Nephron (organoid): ENCODE measurements around the gene CARD11.

Source experiments
- H3K27ac Mint-ChIP-seq, 3 experiments: 2 replicates each; pipeline ENCODE4 v1.8.0; 2020; ENCODE audit warnings: mixed read lengths in 3 of 3, mild to moderate bottlenecking in 2 of 3, moderate library complexity in 1 of 3
- H3K27me3 Mint-ChIP-seq: 2 replicates; pipeline ENCODE4 v1.8.0; 2021; ENCODE audit warnings: low read depth, mild to moderate bottlenecking, moderate library complexity, mixed read lengths
- H3K36me3 Mint-ChIP-seq: 2 replicates; pipeline ENCODE4 v1.8.0; 2020; ENCODE audit warnings: low read depth, mixed read lengths
- H3K4me1 Mint-ChIP-seq: 2 replicates; pipeline ENCODE4 v1.8.0; 2020; ENCODE audit warnings: mixed read lengths
- H3K4me3 Mint-ChIP-seq, 3 experiments: 2 replicates each; pipeline ENCODE4 v1.8.0; 2020; ENCODE audit warnings: mild to moderate bottlenecking in 3 of 3, mixed read lengths in 3 of 3, moderate library complexity in 2 of 3
- H3K9me3 Mint-ChIP-seq: 2 replicates; pipeline ENCODE4 v1.8.0; 2020; ENCODE audit warnings: mixed read lengths
- CTCF ChIP-seq, 3 experiments: fragments of 200-600 bp; sonication (generic); IDR thresholded peaks; one replicate each; pipeline ENCODE4 v1.5.0; 2021; ENCODE audit warnings: antibody characterized with exemption in 3 of 3; ENCODE audit not compliant: unreplicated experiment in 3 of 3

Gene CARD11

DNA sequence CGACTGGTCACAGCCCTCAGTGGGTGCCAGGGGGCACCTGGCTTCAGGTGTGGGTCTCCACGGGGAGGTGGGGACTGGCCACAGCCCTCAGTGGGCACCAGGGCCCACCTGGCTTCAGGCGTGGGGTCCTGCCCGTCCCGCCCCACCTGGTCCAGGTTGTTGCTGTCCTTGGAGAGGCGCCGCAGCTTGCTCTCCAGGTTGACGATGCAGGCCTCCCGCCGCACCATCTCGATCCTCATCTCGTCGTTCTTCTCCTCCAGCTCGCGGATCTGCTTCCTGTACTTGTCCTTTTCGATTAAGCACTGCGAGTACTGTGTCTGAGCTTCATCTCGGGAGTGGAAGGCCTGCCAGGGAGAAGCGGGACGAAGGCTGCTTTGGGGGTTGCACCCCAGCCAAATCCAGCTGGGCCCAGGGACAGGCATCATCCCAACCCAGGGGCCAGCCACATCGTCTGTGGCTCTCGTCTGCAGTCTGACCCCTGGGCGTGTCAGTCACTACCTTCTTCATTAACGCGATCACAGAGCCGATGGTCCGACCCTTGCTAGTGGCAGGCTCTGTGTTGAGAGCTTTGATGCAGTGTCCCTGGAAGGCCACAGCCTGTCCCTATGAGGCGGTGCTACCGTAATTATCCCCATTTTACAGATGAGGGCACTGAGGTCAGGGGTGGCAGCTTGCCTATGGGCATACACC lies 106.6 kb downstream of the CARD11 start:
- H3K4me3 Mint-ChIP-seq: no peak overlapping the region
- peaks cover 69% of the 10 kb centered on the region for H3K27me3 Mint-ChIP-seq
- H3K4me1 Mint-ChIP-seq: peaks cover 13% of the 10 kb centered on the region
- no peak overlapping the region for H3K27ac Mint-ChIP-seq
- H3K36me3 Mint-ChIP-seq: no peaks in the 10 kb centered on the region
- TF ChIP-seq CTCF (IDR thresholded peaks at IDR 0.05; ENCODE audit: unreplicated experiment in 3 of 3): no peak
- H3K9me3 Mint-ChIP-seq: no peaks in the 10 kb centered on the region

GRCh38 chr7:2936301-2936700 lies 107.4 kb downstream of the CARD11 start:
- no peaks in the 10 kb centered on the region for H3K36me3 Mint-ChIP-seq
- H3K27me3 Mint-ChIP-seq: peaks cover 67% of the 10 kb centered on the region
- no peaks in the 10 kb centered on the region for H3K9me3 Mint-ChIP-seq
- H3K4me3 Mint-ChIP-seq: no peak overlapping the region
- no peak for TF ChIP-seq CTCF (IDR thresholded peaks at IDR 0.05; ENCODE audit: unreplicated experiment in 3 of 3)
- no peak overlapping the region for H3K27ac Mint-ChIP-seq
- peaks cover 13% of the 10 kb centered on the region for H3K4me1 Mint-ChIP-seq

- Mint-ChIP-seq H3K9me3 (no peaks in the 10 kb centered on the region), H3K4me1 (peaks cover 7% of the 10 kb centered on the region), H3K27ac (no peak overlapping the region), H3K36me3 (no peaks in the 10 kb centered on the region), H3K27me3 (peaks cover 60% of the 10 kb centered on the region), H3K4me3 (no peak overlapping the region)
- TF ChIP-seq CTCF (IDR thresholded peaks at IDR 0.05; ENCODE audit: unreplicated experiment in 3 of 3): no peak
Measured at GRCh38 chr7:2934984-2935740, 108.5 kb downstream of the CARD11 start.

DNA sequence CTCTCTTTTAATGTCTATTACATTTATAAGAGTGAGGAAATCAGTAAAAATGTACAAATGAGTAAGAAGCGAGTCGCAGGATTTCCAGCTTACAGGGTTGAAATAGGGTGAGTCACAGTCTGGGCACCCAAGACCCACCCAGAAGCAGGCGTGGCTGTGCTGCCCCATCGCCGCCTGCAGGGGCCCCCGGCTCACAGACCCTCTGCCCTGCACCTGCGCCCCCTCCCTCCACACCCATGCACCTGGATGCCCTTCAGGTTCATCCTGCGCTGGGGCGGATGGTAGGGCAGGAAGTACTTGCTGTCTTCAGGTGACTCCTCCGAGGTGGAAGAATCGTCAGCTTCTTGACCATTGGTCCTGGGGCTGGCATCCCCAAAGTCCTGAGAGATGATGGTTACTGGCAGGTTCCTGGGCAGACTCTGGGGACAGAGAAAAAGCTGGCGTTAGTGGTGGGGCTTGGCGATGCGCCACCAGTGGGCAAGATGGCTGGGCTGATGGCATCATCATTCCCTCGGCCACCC lies 109.4 kb downstream of the CARD11 start:
- no peak for TF ChIP-seq CTCF (IDR thresholded peaks at IDR 0.05; ENCODE audit: unreplicated experiment in 3 of 3)
- Mint-ChIP-seq H3K4me1 (peaks cover 7% of the 10 kb centered on the region), H3K4me3 (no peak overlapping the region), H3K27me3 (peaks cover 53% of the 10 kb centered on the region), H3K9me3 (no peaks in the 10 kb centered on the region), H3K36me3 (no peaks in the 10 kb centered on the region), H3K27ac (no peak overlapping the region)

DNA sequence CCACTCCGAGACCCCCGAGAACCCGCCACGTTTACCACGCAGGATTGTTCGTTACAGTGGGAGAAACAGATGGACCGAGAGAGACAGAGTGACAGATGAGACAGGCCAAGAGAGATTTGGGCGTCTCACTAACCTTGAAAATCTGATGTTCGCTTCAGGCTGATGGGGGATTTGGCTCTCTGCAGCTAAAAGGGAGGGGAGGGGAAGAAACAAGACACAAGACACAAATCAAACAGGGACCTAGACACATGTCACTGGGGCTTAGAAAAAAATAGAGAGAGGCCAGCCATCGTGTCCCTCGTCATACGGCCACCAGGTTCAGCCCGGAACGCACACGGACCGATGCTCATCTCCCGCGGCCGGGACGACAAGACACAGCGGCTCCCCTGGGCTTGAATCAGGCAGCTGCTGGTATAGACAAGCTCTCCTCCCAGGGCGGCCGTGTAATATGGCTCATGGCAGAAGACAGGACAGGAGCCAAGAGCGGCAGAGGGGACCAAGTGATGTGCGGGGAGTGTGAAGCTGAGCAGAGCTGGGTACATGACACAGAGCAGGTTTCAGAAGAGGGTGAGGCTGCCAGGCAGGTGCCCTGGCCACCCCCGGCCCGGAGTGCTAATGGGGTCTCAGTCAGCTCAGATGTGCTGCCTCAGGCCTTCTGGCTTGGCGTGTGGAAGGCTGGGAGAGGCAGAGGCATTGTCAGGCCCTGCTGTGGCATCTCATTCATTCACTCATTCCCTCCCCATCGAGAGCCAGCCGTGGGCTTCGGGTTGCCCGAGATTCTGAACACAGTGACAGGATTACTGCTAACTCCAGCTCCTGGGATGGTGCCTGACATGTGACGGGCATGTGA lies 111.0 kb downstream of the CARD11 start:
- peaks cover 38% of the 10 kb centered on the region for H3K27me3 Mint-ChIP-seq
- peaks cover 7% of the 10 kb centered on the region for H3K4me1 Mint-ChIP-seq
- no peaks in the 10 kb centered on the region for H3K9me3 Mint-ChIP-seq

More for the DNA sequence above, 111.0 kb downstream of the CARD11 start:
- no peak overlapping the region for H3K27ac Mint-ChIP-seq
- no peaks in the 10 kb centered on the region for H3K36me3 Mint-ChIP-seq
- no peak for TF ChIP-seq CTCF (IDR thresholded peaks at IDR 0.05; ENCODE audit: unreplicated experiment in 3 of 3)
- no peak overlapping the region for H3K4me3 Mint-ChIP-seq
